HEK293 (cell line): ENCODE results near the gene NAALADL2.

Source experiments
- CTCF ChIA-PET: fragments of 350-600 bp; formaldehyde crosslinking; extraction: SDS; loops from one replicate; lab custom pipeline; 2021; ENCODE audit warnings: antibody characterized with exemption; lab: Yijun Ruan, JAX
- POLR2A ChIA-PET: fragments of 300-600 bp; formaldehyde crosslinking; extraction: SDS; loops from one replicate; lab custom pipeline; 2020; ENCODE audit warnings: antibody characterized with exemption, inconsistent platforms; lab: Yijun Ruan, JAX
- H3K27ac ChIP-seq: fragments of 200-500 bp; sonication (Bioruptor generic); 2 replicates; pipeline ENCODE4 v1.5.1; 2014; ENCODE audit warnings: low read depth, low read length, control low read depth, inconsistent platforms; ENCODE audit errors: extremely low read depth
- H3K36me3 ChIP-seq, 2 experiments: fragments of 200-500 bp in 1 of 2; sonication (Bioruptor generic) in 1 of 2; 1 replicate in 1 of 2; 2 replicates in 1 of 2; pipeline ENCODE4 v1.5.1; 2014 to 2017; ENCODE audit warnings: inconsistent platforms in 2 of 2, low read length in 2 of 2; ENCODE audit not compliant: control insufficient read depth in 2 of 2, insufficient read depth in 1 of 2
- H3K4me1 ChIP-seq: fragments of 200-500 bp; sonication (Bioruptor generic); 2 replicates; pipeline ENCODE4 v1.5.1; 2014; ENCODE audit warnings: mild to moderate bottlenecking, low read length, inconsistent platforms; ENCODE audit not compliant: control insufficient read depth, insufficient read depth
- H3K4me3 ChIP-seq: 2 replicates; pipeline ENCODE4 v1.5.1; 2011; ENCODE audit warnings: low read depth, mild to moderate bottlenecking, control low read depth, low read length, moderate library complexity
- H3K9me3 ChIP-seq: fragments of 200-500 bp; sonication (Bioruptor generic); 2 replicates; pipeline ENCODE4 v1.5.1; 2014; ENCODE audit warnings: low read depth, low read length, inconsistent platforms; ENCODE audit not compliant: control insufficient read depth, insufficient read depth
- BCL11B ChIP-seq: fragments of 450-650 bp; formaldehyde crosslinking; IDR thresholded peaks from 2 replicates; pipeline ENCODE4 v1.5.1; 2016; ENCODE audit warnings: low read depth, missing biosample characterization, missing genetic modification characterization
- IKZF3 ChIP-seq: fragments of 450-650 bp; IDR thresholded peaks from 2 replicates; pipeline ENCODE4 v1.5.0; 2018; ENCODE audit warnings: missing biosample characterization, mild to moderate bottlenecking, missing genetic modification characterization, moderate library complexity
- KLF7 ChIP-seq: fragments of 450-650 bp; formaldehyde crosslinking; IDR thresholded peaks from 2 replicates; pipeline ENCODE4 v1.5.1; 2016; ENCODE audit warnings: missing biosample characterization, missing genetic modification characterization, borderline replicate concordance
- PRDM4 ChIP-seq: fragments of 450-650 bp; formaldehyde crosslinking; IDR thresholded peaks from 2 replicates; pipeline ENCODE4 v1.5.1; 2017; ENCODE audit warnings: missing biosample characterization, missing genetic modification characterization
- SETDB1 ChIP-seq: IDR thresholded peaks from one replicate; pipeline ENCODE4 v1.6.1; 2017; ENCODE audit warnings: mild to moderate bottlenecking, low read length, moderate library complexity, mixed read lengths; ENCODE audit not compliant: insufficient read length
- ZBTB8A ChIP-seq: fragments of 450-650 bp; formaldehyde crosslinking; IDR thresholded peaks from 2 replicates; pipeline ENCODE4 v1.5.1; 2016; ENCODE audit warnings: missing biosample characterization, missing genetic modification characterization
- ZFP37 ChIP-seq: fragments of 450-650 bp; formaldehyde crosslinking; IDR thresholded peaks from 2 replicates; pipeline ENCODE4 v1.5.1; 2016; ENCODE audit warnings: missing biosample characterization, missing genetic modification characterization
- ZNF2 ChIP-seq: fragments of 450-650 bp; formaldehyde crosslinking; IDR thresholded peaks from 2 replicates; pipeline ENCODE4 v1.5.1; 2016; ENCODE audit warnings: missing biosample characterization, missing genetic modification characterization
- ZNF202 ChIP-seq: fragments of 450-650 bp; formaldehyde crosslinking; IDR thresholded peaks from 2 replicates; pipeline ENCODE4 v1.5.1; 2016; ENCODE audit warnings: missing biosample characterization, missing genetic modification characterization, borderline replicate concordance
- ZNF211 ChIP-seq: fragments of 450-650 bp; formaldehyde crosslinking; IDR thresholded peaks from 2 replicates; pipeline ENCODE4 v1.5.1; 2016; ENCODE audit warnings: low read depth, missing biosample characterization, missing genetic modification characterization
- ZNF24 ChIP-seq: fragments of 450-650 bp; formaldehyde crosslinking; IDR thresholded peaks from 2 replicates; pipeline ENCODE4 v1.5.1; 2016; ENCODE audit warnings: missing biosample characterization, missing genetic modification characterization
- ZNF26 ChIP-seq: fragments of 450-650 bp; formaldehyde crosslinking; IDR thresholded peaks from 2 replicates; pipeline ENCODE4 v1.5.1; 2016; ENCODE audit warnings: missing biosample characterization, missing genetic modification characterization
- ZNF394 ChIP-seq: fragments of 450-650 bp; formaldehyde crosslinking; IDR thresholded peaks from 2 replicates; pipeline ENCODE4 v1.5.1; 2016; ENCODE audit warnings: missing biosample characterization, missing genetic modification characterization, mild to moderate bottlenecking, moderate library complexity, borderline replicate concordance
- ZNF426 ChIP-seq: fragments of 450-650 bp; formaldehyde crosslinking; IDR thresholded peaks from 2 replicates; pipeline ENCODE4 v1.5.1; 2017; ENCODE audit warnings: missing biosample characterization, missing genetic modification characterization, mild to moderate bottlenecking, inconsistent platforms, moderate library complexity
- ZNF473 ChIP-seq: fragments of 450-650 bp; formaldehyde crosslinking; IDR thresholded peaks from 2 replicates; pipeline ENCODE4 v1.5.1; 2017; ENCODE audit warnings: missing biosample characterization, missing genetic modification characterization
- ZNF501 ChIP-seq: fragments of 450-650 bp; formaldehyde crosslinking; IDR thresholded peaks from 2 replicates; pipeline ENCODE4 v1.5.1; 2016; ENCODE audit warnings: missing biosample characterization, missing genetic modification characterization
- ZNF560 ChIP-seq: fragments of 450-650 bp; formaldehyde crosslinking; IDR thresholded peaks from 2 replicates; pipeline ENCODE4 v1.5.1; 2017; ENCODE audit warnings: missing biosample characterization, missing genetic modification characterization, borderline replicate concordance
- ZNF623 ChIP-seq: fragments of 450-650 bp; formaldehyde crosslinking; IDR thresholded peaks from 2 replicates; pipeline ENCODE4 v1.5.1; 2016; ENCODE audit warnings: missing biosample characterization, missing genetic modification characterization
- ZNF629 ChIP-seq: fragments of 450-650 bp; formaldehyde crosslinking; IDR thresholded peaks from 2 replicates; pipeline ENCODE4 v1.5.1; 2017; ENCODE audit warnings: missing biosample characterization, missing genetic modification characterization
- ZNF692 ChIP-seq: fragments of 450-650 bp; formaldehyde crosslinking; IDR thresholded peaks from 2 replicates; pipeline ENCODE4 v1.5.1; 2016; ENCODE audit warnings: missing biosample characterization, missing genetic modification characterization
- ZNF76 ChIP-seq: fragments of 450-650 bp; formaldehyde crosslinking; IDR thresholded peaks from 2 replicates; pipeline ENCODE4; 2016; ENCODE audit warnings: low read depth, missing biosample characterization, missing genetic modification characterization, borderline replicate concordance
- ZXDB ChIP-seq: fragments of 450-650 bp; formaldehyde crosslinking; IDR thresholded peaks from 2 replicates; pipeline ENCODE4 v1.5.1; 2016; ENCODE audit warnings: missing biosample characterization, missing genetic modification characterization
- TF ChIP-seq, protein P1 (sequence below): fragments of 450-650 bp; formaldehyde crosslinking; IDR thresholded peaks from 2 replicates; pipeline ENCODE4 v1.5.0; 2017; ENCODE audit warnings: missing biosample characterization, missing genetic modification characterization, borderline replicate concordance
- TF ChIP-seq, protein P2 (sequence below): fragments of 450-650 bp; formaldehyde crosslinking; IDR thresholded peaks from 2 replicates; pipeline ENCODE4 v1.5.1; 2016; ENCODE audit warnings: missing biosample characterization, missing genetic modification characterization

The NAALADL2 gene

DNA sequence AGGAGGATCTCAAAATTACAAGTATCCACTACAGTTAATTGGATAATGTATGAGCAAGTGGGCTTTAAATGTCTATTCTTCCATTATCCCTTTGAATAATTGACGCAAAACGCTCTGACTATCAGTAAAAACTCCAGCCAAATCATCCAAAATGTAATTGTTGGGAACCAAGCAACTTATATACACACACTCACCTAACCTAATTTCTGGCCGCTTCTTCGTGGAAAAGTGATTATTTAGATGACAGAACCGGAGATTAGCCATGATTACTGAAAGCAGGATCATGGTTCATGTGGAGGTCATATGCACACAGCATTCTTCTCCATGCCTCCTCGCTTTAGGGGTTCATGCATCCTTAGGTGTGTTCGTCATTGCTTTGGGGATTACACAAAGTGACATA, 992.4 kb downstream of the NAALADL2 start:
- TF ChIP-seq ZNF692, result no peak
- TF ChIP-seq ZNF2, result no peak
- TF ChIP-seq ZNF76, result no peak
- TF ChIP-seq ZNF426 (tag by site-specific recombination), result no peak
- TF ChIP-seq ZBTB8A (tag by site-specific recombination), result no peak
- no peak for TF ChIP-seq KLF7 (tag by site-specific recombination)
- TF ChIP-seq, protein P1, sequence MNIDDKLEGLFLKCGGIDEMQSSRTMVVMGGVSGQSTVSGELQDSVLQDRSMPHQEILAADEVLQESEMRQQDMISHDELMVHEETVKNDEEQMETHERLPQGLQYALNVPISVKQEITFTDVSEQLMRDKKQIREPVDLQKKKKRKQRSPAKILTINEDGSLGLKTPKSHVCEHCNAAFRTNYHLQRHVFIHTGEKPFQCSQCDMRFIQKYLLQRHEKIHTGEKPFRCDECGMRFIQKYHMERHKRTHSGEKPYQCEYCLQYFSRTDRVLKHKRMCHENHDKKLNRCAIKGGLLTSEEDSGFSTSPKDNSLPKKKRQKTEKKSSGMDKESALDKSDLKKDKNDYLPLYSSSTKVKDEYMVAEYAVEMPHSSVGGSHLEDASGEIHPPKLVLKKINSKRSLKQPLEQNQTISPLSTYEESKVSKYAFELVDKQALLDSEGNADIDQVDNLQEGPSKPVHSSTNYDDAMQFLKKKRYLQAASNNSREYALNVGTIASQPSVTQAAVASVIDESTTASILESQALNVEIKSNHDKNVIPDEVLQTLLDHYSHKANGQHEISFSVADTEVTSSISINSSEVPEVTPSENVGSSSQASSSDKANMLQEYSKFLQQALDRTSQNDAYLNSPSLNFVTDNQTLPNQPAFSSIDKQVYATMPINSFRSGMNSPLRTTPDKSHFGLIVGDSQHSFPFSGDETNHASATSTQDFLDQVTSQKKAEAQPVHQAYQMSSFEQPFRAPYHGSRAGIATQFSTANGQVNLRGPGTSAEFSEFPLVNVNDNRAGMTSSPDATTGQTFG, result no peak
- TF ChIP-seq ZNF623, result no peak
- no peak for TF ChIP-seq ZXDB (tag by site-specific recombination)
- no peak for TF ChIP-seq IKZF3 (tag by site-specific recombination)
- TF ChIP-seq ZNF211 (tag by site-specific recombination), result no peak
- TF ChIP-seq ZNF394 (tag by site-specific recombination), result no peak
- TF ChIP-seq ZNF501 (tag by site-specific recombination), result no peak
- TF ChIP-seq SETDB1, result no peak
- no peak for TF ChIP-seq BCL11B (tag by site-specific recombination)
- no peak for TF ChIP-seq ZNF629 (tag by site-specific recombination)
- no peak for TF ChIP-seq PRDM4
- no peak for TF ChIP-seq ZNF560 (tag by site-specific recombination)
- no peak for TF ChIP-seq ZNF24 (tag by site-specific recombination)
- POLR2A ChIA-PET, result no interaction called here
- CTCF ChIA-PET, result no interaction called here

DNA sequence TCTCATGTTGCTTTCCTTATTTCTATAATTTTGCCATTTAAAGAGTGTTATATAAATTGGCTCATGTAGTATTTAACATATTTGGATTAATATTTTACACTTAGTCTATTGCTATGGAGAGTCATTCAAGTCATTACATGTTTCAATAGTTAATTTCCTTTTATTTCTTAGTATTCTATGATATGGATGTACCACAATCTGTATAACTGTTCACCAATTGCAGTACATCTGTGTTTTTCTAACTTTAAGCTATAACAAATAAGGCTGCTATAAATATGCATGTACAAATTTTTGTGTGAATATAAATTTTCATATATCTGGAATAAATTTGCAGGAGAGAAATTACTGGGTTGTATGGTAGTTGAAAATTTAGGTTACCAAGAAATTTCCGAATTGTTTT, 993.4 kb downstream of the NAALADL2 start:
- CTCF ChIA-PET, result no interaction called here
- no peak for TF ChIP-seq ZNF202
- no peak for TF ChIP-seq IKZF3 (tag by site-specific recombination)
- no peak for TF ChIP-seq PRDM4
- TF ChIP-seq, protein P2, sequence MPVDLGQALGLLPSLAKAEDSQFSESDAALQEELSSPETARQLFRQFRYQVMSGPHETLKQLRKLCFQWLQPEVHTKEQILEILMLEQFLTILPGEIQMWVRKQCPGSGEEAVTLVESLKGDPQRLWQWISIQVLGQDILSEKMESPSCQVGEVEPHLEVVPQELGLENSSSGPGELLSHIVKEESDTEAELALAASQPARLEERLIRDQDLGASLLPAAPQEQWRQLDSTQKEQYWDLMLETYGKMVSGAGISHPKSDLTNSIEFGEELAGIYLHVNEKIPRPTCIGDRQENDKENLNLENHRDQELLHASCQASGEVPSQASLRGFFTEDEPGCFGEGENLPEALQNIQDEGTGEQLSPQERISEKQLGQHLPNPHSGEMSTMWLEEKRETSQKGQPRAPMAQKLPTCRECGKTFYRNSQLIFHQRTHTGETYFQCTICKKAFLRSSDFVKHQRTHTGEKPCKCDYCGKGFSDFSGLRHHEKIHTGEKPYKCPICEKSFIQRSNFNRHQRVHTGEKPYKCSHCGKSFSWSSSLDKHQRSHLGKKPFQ, result no peak
- TF ChIP-seq ZNF26, result no peak
- no peak for TF ChIP-seq ZFP37 (tag by site-specific recombination)
- no peak for TF ChIP-seq ZNF473 (tag by site-specific recombination)

More for the DNA sequence above, 992.4 kb downstream of the NAALADL2 start:
- H3K4me1 ChIP-seq, result no peaks in the 10 kb centered on the region
- H3K36me3 ChIP-seq, result no peaks in the 10 kb centered on the region
- no peak overlapping the region for H3K27ac ChIP-seq
- H3K9me3 ChIP-seq, result no peaks in the 10 kb centered on the region
- H3K4me3 ChIP-seq, result no peak overlapping the region

More for the DNA sequence above, 993.4 kb downstream of the NAALADL2 start:
- Histone ChIP-seq H3K4me1 (no peaks in the 10 kb centered on the region), H3K4me3 (no peak overlapping the region), H3K27ac (no peak overlapping the region), H3K9me3 (no peaks in the 10 kb centered on the region), H3K36me3 (no peaks in the 10 kb centered on the region)
- POLR2A ChIA-PET, result no interaction called here
